ENCODE results near the gene PIWIL1.

- TF ChIP-seq CTCF (IDR thresholded peaks at IDR 0.05) (no peak), POLR2A (IDR thresholded peaks at IDR 0.05) (no peak)
Measured at GRCh38 chr12:130336723-130337487, 782 bp upstream of the PIWIL1 start.

Measured in gastroesophageal sphincter (tissue), 3 donors.